K562 treated with DMSO at 1 percent for 24 hours (cell line): ENCODE results near the gene SLC35G2. TPM values are rescaled to one million over a fixed set of nuclear protein-coding genes. Genes with fewer than 3 reads are reported as not detected.

Experiments used
- total RNA-seq: library from RNA; unstranded; fragments of 300-600 nt; gene quantifications from 2 replicates; pipeline ENCODE4 v1.2.3, GENCODE V29; 2022; ENCODE audit warnings: low read depth; ENCODE audit not compliant: insufficient read depth

The SLC35G2 gene
- total RNA-seq = 3.6 and 3.7 TPM in 2 replicates

GRCh38 chr3:136818769-136819391 lies at the start of gene SLC35G2:
Gene SLC35G2, plus strand, starts transcription at chr3:136819126. Its CDS starts 35,335 bp downstream, at chr3:136854461.

DNA sequence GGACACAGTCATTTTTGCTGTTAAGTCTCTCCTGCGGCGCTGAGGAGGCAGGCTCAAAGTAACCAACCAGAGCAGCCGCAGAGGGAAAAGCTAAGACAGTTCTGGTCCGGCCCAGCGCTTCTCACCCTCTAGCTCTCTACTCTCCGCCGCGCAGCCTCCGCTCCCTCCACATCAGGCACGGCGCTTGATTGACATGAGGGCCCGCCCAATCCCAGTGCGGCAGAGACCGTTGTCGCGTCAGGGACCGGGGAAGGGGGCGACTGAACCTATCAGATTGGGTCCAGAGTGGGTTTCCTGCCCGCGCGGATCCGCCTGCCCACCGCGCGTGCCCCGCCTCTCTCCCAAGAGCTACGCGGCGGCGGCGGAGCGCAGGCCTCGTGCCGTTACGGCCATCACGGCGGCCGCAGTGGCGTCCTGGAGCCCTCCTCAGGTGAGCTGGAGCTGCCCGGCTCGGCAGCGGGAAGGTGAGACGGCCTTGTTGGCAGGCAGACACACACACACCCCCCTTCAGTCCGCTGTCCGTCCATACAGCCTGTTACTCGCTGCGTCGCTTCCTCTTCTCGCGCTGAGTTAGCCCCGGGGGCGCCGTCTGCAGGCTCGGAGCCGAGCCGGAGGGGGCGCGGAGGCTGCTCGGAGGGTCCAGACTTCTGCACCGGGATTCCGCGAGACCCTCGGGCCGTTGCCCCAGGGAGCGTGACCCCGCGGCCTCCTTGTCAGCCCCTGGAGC lies 43.1 kb downstream of the SLC35G2 start, which contains the start of gene NCK1:
NCK1 (plus strand) TSS at position 319 of the 727 bp plus-strand sequence. CDS start 65,794 bp downstream, outside the sequence.

Other genes with a start within 250 kb of the SLC35G2 start
- 4.3 and 7.5 TPM in 2 replicates for gene STAG1, start 66.7 kb upstream of the SLC35G2 start, total RNA-seq
- 10.4 and 11.2 TPM in 2 replicates for gene NCK1, start 43.1 kb downstream of the SLC35G2 start, total RNA-seq
- 40.9 and 50.6 TPM in 2 replicates for gene IL20RB, start 138.9 kb downstream of the SLC35G2 start, total RNA-seq